Prostate gland (tissue), 2 donors: Measurements from ENCODE around the gene ADAM10. TPM values are rescaled to one million over a fixed set of nuclear protein-coding genes. Genes with fewer than 3 reads are reported as not detected.

Experiments used
- DNase-seq: peaks from one replicate; pipeline ENCODE4 v3.0.0-alpha.2; 2019; ENCODE audit warnings: low spot score
- H3K27ac ChIP-seq, 2 donors: fragments of 200-600 bp; sonication (generic); 2 replicates each; pipeline ENCODE4 v1.5.1; 2017 to 2019
- H3K27me3 ChIP-seq: fragments of 200-600 bp; sonication (generic); replicated peaks from 2 replicates; pipeline ENCODE4 v1.5.1; 2019; ENCODE audit not compliant: insufficient read depth
- H3K36me3 ChIP-seq, 2 donors: fragments of 200-600 bp; sonication (generic); 1 replicate in 1 of 2; 2 replicates in 1 of 2; pipeline versions ENCODE4 v1.5.1 to v1.8.1; 2017 to 2019
- H3K4me1 ChIP-seq: fragments of 200-600 bp; sonication (generic); replicated peaks from 2 replicates; pipeline ENCODE4 v1.5.1; 2019
- H3K4me3 ChIP-seq, 2 donors: fragments of 200-600 bp; sonication (generic); 2 replicates each; pipeline ENCODE4 v1.5.1; 2017 to 2019
- H3K9me3 ChIP-seq: fragments of 200-600 bp; sonication (generic); 2 replicates; pipeline ENCODE4 v1.5.1; 2017
- CTCF ChIP-seq, 4 experiments: fragments of 200-600 bp in 2 of 4; fragments of 450-650 bp in 2 of 4; sonication (generic) in 2 of 4; IDR thresholded peaks; 1 replicate in 3 of 4; 2 replicates in 1 of 4; pipeline ENCODE4 v1.5.1; 2016 to 2019; ENCODE audit warnings: antibody characterized with exemption in 4 of 4, mild to moderate bottlenecking in 2 of 4, moderate library complexity in 2 of 4
- POLR2A ChIP-seq: fragments of 450-650 bp; IDR thresholded peaks from one replicate; pipeline ENCODE4 v1.6.1; 2016; ENCODE audit warnings: antibody characterized with exemption, mild to moderate bottlenecking
- POLR2AphosphoS5 ChIP-seq: sonication (generic); formaldehyde crosslinking; IDR thresholded peaks from one replicate; pipeline ENCODE4 v1.6.1; 2017; ENCODE audit warnings: antibody characterized with exemption
- whole genome bisulfite sequencing: methylation state at CpG from one replicate; pipeline ENCODE4 v1.1.5; 2018; 5-methylcytosine and 5-hydroxymethylcytosine counted together
- intact Hi-C: fragments of 100-400 bp; cut with DNase I; formaldehyde crosslinking; loops from one replicate; pipeline ENCODE4 v1.14.2; 2022
- total RNA-seq, 2 donors: library from RNA; depleted of rRNA; stranded (reverse); fragments of >200 nt; gene quantifications; one replicate each; pipeline ENCODE4 v1.1.0, GENCODE V29; 2016

ADAM10 gene
- total RNA-seq, 2 donors from 2014 or later, result 74.4 to 95.0 TPM

- no peaks in the 10 kb centered on the region for H3K36me3 ChIP-seq
- 80% methylated on average over 12 of the region's 12 CpGs for WGBS
- H3K4me1 ChIP-seq, result peaks cover 3% of the 10 kb centered on the region
- no peak overlapping the region for H3K4me3 ChIP-seq
- DNase-seq, result no peak
- H3K27ac ChIP-seq, result no peak overlapping the region
- no peak for TF ChIP-seq CTCF (IDR thresholded peaks at IDR 0.05)
- no peak for TF ChIP-seq POLR2AphosphoS5
- TF ChIP-seq POLR2A, result no peak
- no peaks in the 10 kb centered on the region for H3K27me3 ChIP-seq
- intact Hi-C loops, result loop anchor here (2.0 kb wide), 1 partner anchor 216 kb away; no protein-coding TSS in a partner anchor
- no peaks in the 10 kb centered on the region for H3K9me3 ChIP-seq
Observed at GRCh38 chr15:58549013-58549784, 200.3 kb downstream of the ADAM10 start.

- Histone ChIP-seq H3K36me3 (no peaks in the 10 kb centered on the region), H3K4me3 (no peak overlapping the region), H3K27me3 (no peaks in the 10 kb centered on the region), H3K4me1 (peaks cover 3% of the 10 kb centered on the region), H3K27ac (no peak overlapping the region), H3K9me3 (no peaks in the 10 kb centered on the region)
- DNase-seq, result no peak
- intact Hi-C loops, result loop anchor here (2.0 kb wide), 1 partner anchor 216 kb away; no protein-coding TSS in a partner anchor
- WGBS, result 94% methylated on average over 24 of the region's 26 CpGs
- TF ChIP-seq POLR2AphosphoS5 (no peak), CTCF (IDR thresholded peaks at IDR 0.05) (no peak), POLR2A (no peak)
Observed at GRCh38 chr15:58548308-58549012, 201.0 kb downstream of the ADAM10 start.

- no peak overlapping the region for H3K27ac ChIP-seq
- DNase-seq, result no peak
Observed at GRCh38 chr15:58547628-58548307, 201.7 kb downstream of the ADAM10 start.

More at GRCh38 chr15:58547628-58548307, 201.7 kb downstream of the ADAM10 start:
- Histone ChIP-seq H3K27me3 (no peaks in the 10 kb centered on the region), H3K36me3 (no peaks in the 10 kb centered on the region), H3K4me1 (peaks cover 3% of the 10 kb centered on the region), H3K9me3 (no peaks in the 10 kb centered on the region), H3K4me3 (no peak overlapping the region)
- WGBS, result 96% methylated on average over 9 of the region's 9 CpGs
- TF ChIP-seq POLR2A, result no peak
- TF ChIP-seq POLR2AphosphoS5, result no peak
- no peak for TF ChIP-seq CTCF (IDR thresholded peaks at IDR 0.05)
- intact Hi-C loops, result loop anchor here (2.0 kb wide), 1 partner anchor 215 kb away; no protein-coding TSS in a partner anchor
